Liver (tissue), 9 donors: Measurements from ENCODE around the gene LENG1. TPM values are rescaled to one million over a fixed set of nuclear protein-coding genes. Genes with fewer than 3 reads are reported as not detected.

Experiments
- DNase-seq: peaks from one replicate; pipeline ENCODE4 v3.0.0-alpha.2; 2017; ENCODE audit warnings: low spot score
- H3K27ac ChIP-seq, 2 donors: one replicate each; pipeline ENCODE4 v1.7.0; 2013; ENCODE audit warnings: inconsistent platforms in 2 of 2, low read length in 2 of 2, control low read depth in 1 of 2, low read depth in 1 of 2, mild to moderate bottlenecking in 1 of 2
- H3K27me3 ChIP-seq, 4 donors: one replicate each; pipeline versions ENCODE4 v1.6.1 to v1.7.0; 2013; ENCODE audit warnings: low read length in 3 of 4, inconsistent platforms in 1 of 4, mild to moderate bottlenecking in 1 of 4, moderate library complexity in 1 of 4; ENCODE audit not compliant: control insufficient read depth in 4 of 4, insufficient read depth in 4 of 4
- H3K36me3 ChIP-seq, 4 donors: one replicate each; pipeline versions ENCODE4 v1.6.1 to v1.7.0; 2013; ENCODE audit warnings: low read length in 3 of 4, mild to moderate bottlenecking in 3 of 4, low read depth in 1 of 4, moderate library complexity in 1 of 4; ENCODE audit not compliant: control insufficient read depth in 4 of 4, insufficient read depth in 3 of 4
- H3K4me1 ChIP-seq, 4 donors: one replicate each; pipeline versions ENCODE4 v1.6.1 to v1.7.0; 2013; ENCODE audit warnings: low read length in 3 of 4, mild to moderate bottlenecking in 3 of 4, moderate library complexity in 1 of 4; ENCODE audit not compliant: control insufficient read depth in 4 of 4, insufficient read depth in 4 of 4
- H3K4me3 ChIP-seq, 3 donors: one replicate each; pipeline versions ENCODE4 v1.6.1 to v1.7.0; 2013; ENCODE audit warnings: low read length in 3 of 3, control low read depth in 1 of 3, low read depth in 1 of 3, mild to moderate bottlenecking in 1 of 3
- H3K9ac ChIP-seq, 2 donors: one replicate each; pipeline ENCODE4 v1.7.0; 2013; ENCODE audit warnings: low read length in 2 of 2, mild to moderate bottlenecking in 2 of 2, moderate library complexity in 2 of 2, control low read depth in 1 of 2, low read depth in 1 of 2
- H3K9me3 ChIP-seq, 4 donors: one replicate each; pipeline versions ENCODE4 v1.6.1 to v1.7.0; 2013; ENCODE audit warnings: low read length in 3 of 4; ENCODE audit not compliant: control insufficient read depth in 4 of 4
- EGR1 ChIP-seq, 2 donors: IDR thresholded peaks; 2 replicates each; pipeline ENCODE4 v1.6.1; 2016 to 2018; ENCODE audit warnings: antibody characterized with exemption in 2 of 2, low read depth in 2 of 2
- FOXA1 ChIP-seq: IDR thresholded peaks from 2 replicates; pipeline ENCODE4 v1.6.1; 2016; ENCODE audit warnings: antibody characterized with exemption
- FOXA2 ChIP-seq: IDR thresholded peaks from 2 replicates; pipeline ENCODE4 v1.6.1; 2016; ENCODE audit warnings: antibody characterized with exemption
- GABPA ChIP-seq, 2 donors: IDR thresholded peaks in 1 of 2; conservative IDR thresholded peaks in 1 of 2; 2 replicates each; pipeline ENCODE4 v1.6.1; 2016; ENCODE audit warnings: antibody characterized with exemption in 2 of 2, mild to moderate bottlenecking in 1 of 2, moderate library complexity in 1 of 2
- HNF4A ChIP-seq, 2 donors: conservative IDR thresholded peaks; 2 replicates each; pipeline ENCODE4 v1.6.1; 2016; ENCODE audit warnings: antibody characterized with exemption in 2 of 2, mild to moderate bottlenecking in 2 of 2
- HNF4G ChIP-seq: IDR thresholded peaks from 2 replicates; pipeline ENCODE4 v1.6.1; 2016; ENCODE audit warnings: antibody characterized with exemption
- JUND ChIP-seq, 2 donors: IDR thresholded peaks; 2 replicates each; pipeline ENCODE4 v1.6.1; 2016; ENCODE audit warnings: antibody characterized with exemption in 2 of 2
- NR2F2 ChIP-seq: IDR thresholded peaks from 2 replicates; pipeline ENCODE4 v1.6.1; 2016; ENCODE audit warnings: antibody characterized with exemption
- RAD21 ChIP-seq, 2 donors: IDR thresholded peaks; 2 replicates each; pipeline ENCODE4 v1.6.1; 2016; ENCODE audit warnings: antibody characterized with exemption in 2 of 2, mild to moderate bottlenecking in 2 of 2
- RXRA ChIP-seq, 2 donors: IDR thresholded peaks; 2 replicates each; pipeline ENCODE4 v1.6.1; 2017 to 2018; ENCODE audit warnings: antibody characterized with exemption in 2 of 2, mild to moderate bottlenecking in 1 of 2
- SP1 ChIP-seq: IDR thresholded peaks from 2 replicates; pipeline ENCODE4 v1.6.1; 2018; ENCODE audit warnings: antibody characterized with exemption, mild to moderate bottlenecking
- TAF1 ChIP-seq: conservative IDR thresholded peaks from 2 replicates; pipeline ENCODE4 v1.6.1; 2016; ENCODE audit warnings: antibody characterized with exemption, mild to moderate bottlenecking
- YY1 ChIP-seq: IDR thresholded peaks from 2 replicates; pipeline ENCODE4 v1.6.1; 2016; ENCODE audit warnings: antibody characterized with exemption, mild to moderate bottlenecking
- WGBS: extraction: QIAGEN DNeasy Blood & Tissue Kit; methylation state at CpG from one replicate; pipeline ENCODE4 v1.1.7; 2013; 5-methylcytosine and 5-hydroxymethylcytosine counted together
- polyA plus RNA-seq, 2 donors: library from polyadenylated mRNA; stranded (reverse) in 1 of 2; unstranded in 1 of 2; fragments of 200-250 nt in 1 of 2; fragments of >200 nt in 1 of 2; fragmentation: Nextera tagmentation in 1 of 2; extraction: Ambion mirVana in 1 of 2; gene quantifications; one replicate each; pipeline versions ENCODE4 v1.2.1 to v1.2.3, GENCODE V29; 2013 to 2015
- total RNA-seq, 2 donors: library from RNA; depleted of rRNA; stranded (reverse); fragments of >200 nt; gene quantifications; one replicate each; pipeline ENCODE4 v1.2.3, GENCODE V29; 2014
- TF ChIP-seq, protein P1 (sequence below): IDR thresholded peaks from 2 replicates; pipeline ENCODE4 v1.6.1; 2016; ENCODE audit warnings: antibody characterized with exemption, mild to moderate bottlenecking
- TF ChIP-seq, protein P2 (sequence below): fragments of 150-350 bp; IDR thresholded peaks from 2 replicates; pipeline ENCODE4 v1.5.1; 2017; ENCODE audit warnings: improper control_type of control experiment, low read depth, low read length; ENCODE audit not compliant: missing input control
- TF ChIP-seq, protein P3 (sequence below): IDR thresholded peaks from 2 replicates; pipeline ENCODE4 v1.6.1; 2016; ENCODE audit warnings: antibody characterized with exemption
- TF ChIP-seq, protein P4 (sequence below): IDR thresholded peaks from 2 replicates; pipeline ENCODE4 v1.6.1; 2016; ENCODE audit warnings: antibody characterized with exemption
- TF ChIP-seq, protein P5 (sequence below): IDR thresholded peaks from 2 replicates; pipeline ENCODE4 v1.6.1; 2016; ENCODE audit warnings: antibody characterized with exemption
- donor health status: healthy.
- donor health status: healthy.
- donor health status: healthy.
- donor health status: healthy.
- donor health status: healthy.

LENG1 gene
- total and polyA plus RNA-seq, 4 donors = 2.6 to 4.4 (median 2.9) TPM

DNA sequence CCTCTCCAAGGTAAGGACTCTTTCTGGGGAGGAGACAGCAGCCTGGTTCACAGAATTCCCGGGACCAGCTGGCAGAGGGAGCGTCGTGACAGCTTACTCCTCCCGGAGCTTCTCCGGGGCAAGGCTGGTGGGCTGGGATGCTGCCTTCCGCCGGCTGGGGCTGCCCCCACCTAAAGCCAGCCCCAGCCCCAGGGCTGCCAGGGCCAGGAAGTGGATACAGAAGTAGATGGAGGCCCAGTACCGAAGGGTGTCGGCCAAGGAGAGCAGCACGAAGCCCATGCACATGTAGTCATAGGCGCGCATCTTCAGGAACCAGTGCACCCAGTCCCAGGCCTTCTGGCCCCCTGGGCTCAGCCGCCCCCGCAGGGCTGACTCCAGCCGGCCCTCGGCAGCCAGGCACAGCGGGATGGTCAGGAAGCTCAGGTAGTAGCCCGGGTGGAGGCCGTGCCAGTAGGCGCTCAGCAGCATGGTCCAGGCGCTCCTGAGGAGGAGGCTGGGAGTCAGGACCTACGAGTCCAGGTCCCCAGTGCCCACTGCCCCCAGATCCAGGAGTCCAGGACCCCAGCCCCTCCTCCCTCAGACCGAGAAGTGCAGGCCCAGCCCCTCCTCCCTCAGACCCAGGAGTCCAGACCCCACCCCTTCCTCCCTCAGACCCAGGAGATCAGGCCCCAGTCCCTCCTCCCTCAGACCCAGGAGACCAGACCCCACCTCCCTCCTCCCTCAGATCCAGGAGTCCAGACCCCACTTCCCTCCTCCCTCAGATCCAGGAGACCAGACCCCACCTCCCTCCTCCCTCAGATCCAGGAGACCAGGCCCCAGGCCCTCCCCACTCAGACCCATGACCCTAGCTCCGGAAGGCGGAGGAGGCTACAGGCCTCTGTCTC lies 14.7 kb upstream of the LENG1 start:
- Histone ChIP-seq H3K4me3 (no peak overlapping the region), H3K27me3 (no peaks in the 10 kb centered on the region), H3K27ac (no peak overlapping the region), H3K9ac (no peak overlapping the region), H3K36me3 (peaks cover 0 to 6% (median 2%) of the 10 kb centered on the region in 4 donors), H3K4me1 (no peaks in the 10 kb centered on the region), H3K9me3 (no peaks in the 10 kb centered on the region)
- TF ChIP-seq FOXA2 (no peak), HNF4G (no peak), RXRA (IDR thresholded peaks at IDR 0.05) (no peak), EGR1 (IDR thresholded peaks at IDR 0.05; ENCODE audit: low read depth in 2 of 2) (no peak), JUND (IDR thresholded peaks at IDR 0.05) (no peak), RAD21 (IDR thresholded peaks at IDR 0.05) (no peak), GABPA (IDR thresholded peaks at IDR 0.05 in 1 of 2, conservative IDR thresholded peaks at IDR 0.05 in 1 of 2) (no peak), NR2F2 (no peak), FOXA1 (no peak), YY1 (no peak), TAF1 (no peak), SP1 (no peak), HNF4A (conservative IDR thresholded peaks at IDR 0.05) (no peak)
- TF ChIP-seq, protein P1, sequence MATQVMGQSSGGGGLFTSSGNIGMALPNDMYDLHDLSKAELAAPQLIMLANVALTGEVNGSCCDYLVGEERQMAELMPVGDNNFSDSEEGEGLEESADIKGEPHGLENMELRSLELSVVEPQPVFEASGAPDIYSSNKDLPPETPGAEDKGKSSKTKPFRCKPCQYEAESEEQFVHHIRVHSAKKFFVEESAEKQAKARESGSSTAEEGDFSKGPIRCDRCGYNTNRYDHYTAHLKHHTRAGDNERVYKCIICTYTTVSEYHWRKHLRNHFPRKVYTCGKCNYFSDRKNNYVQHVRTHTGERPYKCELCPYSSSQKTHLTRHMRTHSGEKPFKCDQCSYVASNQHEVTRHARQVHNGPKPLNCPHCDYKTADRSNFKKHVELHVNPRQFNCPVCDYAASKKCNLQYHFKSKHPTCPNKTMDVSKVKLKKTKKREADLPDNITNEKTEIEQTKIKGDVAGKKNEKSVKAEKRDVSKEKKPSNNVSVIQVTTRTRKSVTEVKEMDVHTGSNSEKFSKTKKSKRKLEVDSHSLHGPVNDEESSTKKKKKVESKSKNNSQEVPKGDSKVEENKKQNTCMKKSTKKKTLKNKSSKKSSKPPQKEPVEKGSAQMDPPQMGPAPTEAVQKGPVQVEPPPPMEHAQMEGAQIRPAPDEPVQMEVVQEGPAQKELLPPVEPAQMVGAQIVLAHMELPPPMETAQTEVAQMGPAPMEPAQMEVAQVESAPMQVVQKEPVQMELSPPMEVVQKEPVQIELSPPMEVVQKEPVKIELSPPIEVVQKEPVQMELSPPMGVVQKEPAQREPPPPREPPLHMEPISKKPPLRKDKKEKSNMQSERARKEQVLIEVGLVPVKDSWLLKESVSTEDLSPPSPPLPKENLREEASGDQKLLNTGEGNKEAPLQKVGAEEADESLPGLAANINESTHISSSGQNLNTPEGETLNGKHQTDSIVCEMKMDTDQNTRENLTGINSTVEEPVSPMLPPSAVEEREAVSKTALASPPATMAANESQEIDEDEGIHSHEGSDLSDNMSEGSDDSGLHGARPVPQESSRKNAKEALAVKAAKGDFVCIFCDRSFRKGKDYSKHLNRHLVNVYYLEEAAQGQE = no peak
- TF ChIP-seq, protein P2, sequence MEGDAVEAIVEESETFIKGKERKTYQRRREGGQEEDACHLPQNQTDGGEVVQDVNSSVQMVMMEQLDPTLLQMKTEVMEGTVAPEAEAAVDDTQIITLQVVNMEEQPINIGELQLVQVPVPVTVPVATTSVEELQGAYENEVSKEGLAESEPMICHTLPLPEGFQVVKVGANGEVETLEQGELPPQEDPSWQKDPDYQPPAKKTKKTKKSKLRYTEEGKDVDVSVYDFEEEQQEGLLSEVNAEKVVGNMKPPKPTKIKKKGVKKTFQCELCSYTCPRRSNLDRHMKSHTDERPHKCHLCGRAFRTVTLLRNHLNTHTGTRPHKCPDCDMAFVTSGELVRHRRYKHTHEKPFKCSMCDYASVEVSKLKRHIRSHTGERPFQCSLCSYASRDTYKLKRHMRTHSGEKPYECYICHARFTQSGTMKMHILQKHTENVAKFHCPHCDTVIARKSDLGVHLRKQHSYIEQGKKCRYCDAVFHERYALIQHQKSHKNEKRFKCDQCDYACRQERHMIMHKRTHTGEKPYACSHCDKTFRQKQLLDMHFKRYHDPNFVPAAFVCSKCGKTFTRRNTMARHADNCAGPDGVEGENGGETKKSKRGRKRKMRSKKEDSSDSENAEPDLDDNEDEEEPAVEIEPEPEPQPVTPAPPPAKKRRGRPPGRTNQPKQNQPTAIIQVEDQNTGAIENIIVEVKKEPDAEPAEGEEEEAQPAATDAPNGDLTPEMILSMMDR = no peak
- TF ChIP-seq, protein P3, sequence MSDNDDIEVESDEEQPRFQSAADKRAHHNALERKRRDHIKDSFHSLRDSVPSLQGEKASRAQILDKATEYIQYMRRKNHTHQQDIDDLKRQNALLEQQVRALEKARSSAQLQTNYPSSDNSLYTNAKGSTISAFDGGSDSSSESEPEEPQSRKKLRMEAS = no peak
- TF ChIP-seq, protein P4, sequence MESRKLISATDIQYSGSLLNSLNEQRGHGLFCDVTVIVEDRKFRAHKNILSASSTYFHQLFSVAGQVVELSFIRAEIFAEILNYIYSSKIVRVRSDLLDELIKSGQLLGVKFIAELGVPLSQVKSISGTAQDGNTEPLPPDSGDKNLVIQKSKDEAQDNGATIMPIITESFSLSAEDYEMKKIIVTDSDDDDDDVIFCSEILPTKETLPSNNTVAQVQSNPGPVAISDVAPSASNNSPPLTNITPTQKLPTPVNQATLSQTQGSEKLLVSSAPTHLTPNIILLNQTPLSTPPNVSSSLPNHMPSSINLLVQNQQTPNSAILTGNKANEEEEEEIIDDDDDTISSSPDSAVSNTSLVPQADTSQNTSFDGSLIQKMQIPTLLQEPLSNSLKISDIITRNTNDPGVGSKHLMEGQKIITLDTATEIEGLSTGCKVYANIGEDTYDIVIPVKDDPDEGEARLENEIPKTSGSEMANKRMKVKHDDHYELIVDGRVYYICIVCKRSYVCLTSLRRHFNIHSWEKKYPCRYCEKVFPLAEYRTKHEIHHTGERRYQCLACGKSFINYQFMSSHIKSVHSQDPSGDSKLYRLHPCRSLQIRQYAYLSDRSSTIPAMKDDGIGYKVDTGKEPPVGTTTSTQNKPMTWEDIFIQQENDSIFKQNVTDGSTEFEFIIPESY = no peak
- TF ChIP-seq, protein P5, sequence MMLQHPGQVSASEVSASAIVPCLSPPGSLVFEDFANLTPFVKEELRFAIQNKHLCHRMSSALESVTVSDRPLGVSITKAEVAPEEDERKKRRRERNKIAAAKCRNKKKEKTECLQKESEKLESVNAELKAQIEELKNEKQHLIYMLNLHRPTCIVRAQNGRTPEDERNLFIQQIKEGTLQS = no peak
- 86% methylated on average over 25 of the region's 25 CpGs for WGBS
- DNase-seq = no peak
